GM18508 (cell line): ENCODE results near the gene KLHL5.

Experiments used
- ATAC-seq: cut with Tn5 transposase; IDR thresholded peaks from one replicate; pipeline ENCODE4 v1.9.1; 2021; ENCODE audit warnings: moderate number of reproducible peaks; ENCODE audit not compliant: insufficient read depth, unreplicated experiment

KLHL5 gene

GRCh38 chr4:39170301-39170700 lies 108.3 kb downstream of the KLHL5 start:
- no peak for ATAC-seq
